Parathyroid adenoma (tissue), 2 donors: ENCODE data around the gene CLIP3.

ENCODE experiments used
- H2AFZ ChIP-seq: fragments of 300-600 bp; sonication (generic); one replicate; pipeline ENCODE4 v1.7.0; 2017; ENCODE audit warnings: antibody characterized with exemption, mild to moderate bottlenecking
- H3K27ac ChIP-seq: fragments of 300-600 bp; sonication (generic); one replicate; pipeline ENCODE4 v1.7.0; 2017
- H3K27me3 ChIP-seq: fragments of 300-600 bp; sonication (generic); one replicate; pipeline ENCODE4 v1.7.0; 2017; ENCODE audit warnings: low read length; ENCODE audit not compliant: control insufficient read depth, insufficient read depth
- H3K36me3 ChIP-seq: fragments of 300-600 bp; sonication (generic); one replicate; pipeline ENCODE4 v1.7.0; 2017; ENCODE audit warnings: low read length; ENCODE audit not compliant: control insufficient read depth, insufficient read depth
- H3K4me1 ChIP-seq: fragments of 300-600 bp; sonication (generic); one replicate; pipeline ENCODE4 v1.7.0; 2017; ENCODE audit warnings: control low read depth
- H3K4me2 ChIP-seq: fragments of 300-600 bp; sonication (generic); one replicate; pipeline ENCODE4 v1.7.0; 2017; ENCODE audit warnings: low read length
- H3K4me3 ChIP-seq: fragments of 300-600 bp; sonication (generic); one replicate; pipeline ENCODE4 v1.7.0; 2017; ENCODE audit warnings: low read depth, low read length
- H3K79me2 ChIP-seq: fragments of 300-600 bp; sonication (generic); one replicate; pipeline ENCODE4 v1.7.0; 2017; ENCODE audit warnings: control low read depth
- H3K9ac ChIP-seq: fragments of 300-600 bp; sonication (generic); one replicate; pipeline ENCODE4 v1.7.0; 2017; ENCODE audit warnings: mild to moderate bottlenecking
- H3K9me3 ChIP-seq: fragments of 300-600 bp; sonication (generic); one replicate; pipeline ENCODE4 v1.7.0; 2017; ENCODE audit warnings: low read length; ENCODE audit not compliant: control insufficient read depth
- CTCF ChIP-seq: fragments of 300-600 bp; sonication (generic); IDR thresholded peaks from one replicate; pipeline ENCODE4 v1.7.0; 2017; ENCODE audit warnings: antibody characterized with exemption, mild to moderate bottlenecking
- donor health status: primary hyperparathyroidism.

CLIP3 gene

GRCh38 chr19:36054733-36055686, 22.3 kb upstream of the CLIP3 start, which contains the start of gene WDR62:
Gene WDR62 (plus strand): TSS chr19:36054897. CDS start chr19:36054972, 75 bp downstream.
- Histone ChIP-seq H3K9ac (peak within 1 kb of the TSS; percentile 22), H3K27me3 (no peaks in the 10 kb centered on the region), H3K79me2 (no peaks in the 10 kb centered on the region), H3K9me3 (no peaks in the 10 kb centered on the region), H3K4me1 (no peaks in the 10 kb centered on the region), H3K36me3 (no peaks in the 10 kb centered on the region), H3K4me3 (peak within 1 kb of the TSS; percentile 64), H3K27ac (peak within 1 kb of the TSS; percentile 86), H2AFZ (peak within 1 kb of the TSS; percentile 95), H3K4me2 (peak within 1 kb of the TSS; percentile 99)
- no peak for TF ChIP-seq CTCF

- Histone ChIP-seq H3K27me3 (no peaks in the 10 kb centered on the region), H2AFZ (peak within 1 kb of the TSS; percentile 95), H3K4me3 (peak within 1 kb of the TSS; percentile 64), H3K36me3 (no peaks in the 10 kb centered on the region), H3K27ac (peak within 1 kb of the TSS; percentile 86), H3K79me2 (no peaks in the 10 kb centered on the region), H3K9me3 (no peaks in the 10 kb centered on the region), H3K9ac (peak within 1 kb of the TSS; percentile 22), H3K4me2 (peak within 1 kb of the TSS; percentile 99), H3K4me1 (no peaks in the 10 kb centered on the region)
- TF ChIP-seq CTCF, result peak; percentile 86
Observed at GRCh38 chr19:36054119-36054732, 21.6 kb upstream of the CLIP3 start, which contains the start of gene THAP8. Gene THAP8 (minus strand): TSS chr19:36054285. CDS start chr19:36054217, 68 bp downstream.

GRCh38 chr19:36051637-36052036, 19.0 kb upstream of the CLIP3 start:
- no peaks in the 10 kb centered on the region for H3K4me1 ChIP-seq
- no peak overlapping the region for H3K4me2 ChIP-seq
- no peak overlapping the region for H2AFZ ChIP-seq
- no peak overlapping the region for H3K9ac ChIP-seq
- H3K27me3 ChIP-seq, result no peaks in the 10 kb centered on the region
- H3K36me3 ChIP-seq, result no peaks in the 10 kb centered on the region
- H3K27ac ChIP-seq, result no peak overlapping the region
- peaks cover 9% of the 10 kb centered on the region for H3K79me2 ChIP-seq
- H3K4me3 ChIP-seq, result no peak overlapping the region
- no peak for TF ChIP-seq CTCF
- H3K9me3 ChIP-seq, result no peaks in the 10 kb centered on the region

- TF ChIP-seq CTCF, result no peak
- Histone ChIP-seq H3K4me2 (no peak overlapping the region), H3K36me3 (no peaks in the 10 kb centered on the region)
Observed at GRCh38 chr19:36051236-36051635, 18.6 kb upstream of the CLIP3 start.

More at GRCh38 chr19:36051236-36051635, 18.6 kb upstream of the CLIP3 start:
- Histone ChIP-seq H3K27me3 (no peaks in the 10 kb centered on the region), H3K9ac (no peak overlapping the region), H3K9me3 (no peaks in the 10 kb centered on the region), H3K4me3 (no peak overlapping the region), H3K27ac (no peak overlapping the region), H2AFZ (no peak overlapping the region), H3K4me1 (no peaks in the 10 kb centered on the region), H3K79me2 (peaks cover 13% of the 10 kb centered on the region)
